Cardiac fibroblast (primary cell): ENCODE results near the gene FMNL2.

Source experiments
- DNase-seq, 2 donors: peaks; one replicate each; pipeline versions ENCODE4 v3.0.0 to v3.0.0-alpha.2; 2010; ENCODE audit warnings: low read depth in 2 of 2
- H3K4me3 ChIP-seq, 2 donors: replicated peaks in 1 of 2; 1 replicate in 1 of 2; 2 replicates in 1 of 2; pipeline ENCODE4 v1.5.1; 2011; ENCODE audit warnings: low read depth in 2 of 2, low read length in 2 of 2, mild to moderate bottlenecking in 2 of 2, moderate library complexity in 1 of 2
- TF ChIP-seq, protein P1 (sequence below): IDR thresholded peaks from one replicate; pipeline ENCODE4 v1.5.1; 2011; ENCODE audit warnings: low read depth, mild to moderate bottlenecking, low read length, inconsistent platforms

Gene FMNL2

DNA sequence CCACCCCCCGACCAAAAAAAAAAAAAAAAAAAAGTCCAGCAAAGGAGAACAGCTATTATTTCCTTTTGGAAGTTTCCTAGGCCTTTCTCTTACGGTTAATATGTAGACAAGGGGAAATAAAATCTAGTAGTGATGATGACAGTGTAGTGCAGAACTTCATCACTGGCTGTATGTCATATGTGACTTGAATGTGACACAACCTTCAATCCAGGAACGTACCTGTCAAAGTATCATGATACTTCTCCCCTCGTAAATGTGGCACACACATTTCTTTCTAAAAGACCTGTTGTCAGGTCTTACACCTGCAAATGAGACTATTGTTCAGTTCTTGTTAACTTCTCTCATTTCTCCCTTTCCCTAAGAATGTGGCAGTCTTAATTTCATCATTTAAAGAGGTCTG lies 208.7 kb downstream of the FMNL2 start:
- no peak overlapping the region for H3K4me3 ChIP-seq
- no peak for DNase-seq
- TF ChIP-seq, protein P1, sequence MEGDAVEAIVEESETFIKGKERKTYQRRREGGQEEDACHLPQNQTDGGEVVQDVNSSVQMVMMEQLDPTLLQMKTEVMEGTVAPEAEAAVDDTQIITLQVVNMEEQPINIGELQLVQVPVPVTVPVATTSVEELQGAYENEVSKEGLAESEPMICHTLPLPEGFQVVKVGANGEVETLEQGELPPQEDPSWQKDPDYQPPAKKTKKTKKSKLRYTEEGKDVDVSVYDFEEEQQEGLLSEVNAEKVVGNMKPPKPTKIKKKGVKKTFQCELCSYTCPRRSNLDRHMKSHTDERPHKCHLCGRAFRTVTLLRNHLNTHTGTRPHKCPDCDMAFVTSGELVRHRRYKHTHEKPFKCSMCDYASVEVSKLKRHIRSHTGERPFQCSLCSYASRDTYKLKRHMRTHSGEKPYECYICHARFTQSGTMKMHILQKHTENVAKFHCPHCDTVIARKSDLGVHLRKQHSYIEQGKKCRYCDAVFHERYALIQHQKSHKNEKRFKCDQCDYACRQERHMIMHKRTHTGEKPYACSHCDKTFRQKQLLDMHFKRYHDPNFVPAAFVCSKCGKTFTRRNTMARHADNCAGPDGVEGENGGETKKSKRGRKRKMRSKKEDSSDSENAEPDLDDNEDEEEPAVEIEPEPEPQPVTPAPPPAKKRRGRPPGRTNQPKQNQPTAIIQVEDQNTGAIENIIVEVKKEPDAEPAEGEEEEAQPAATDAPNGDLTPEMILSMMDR = no peak

DNA sequence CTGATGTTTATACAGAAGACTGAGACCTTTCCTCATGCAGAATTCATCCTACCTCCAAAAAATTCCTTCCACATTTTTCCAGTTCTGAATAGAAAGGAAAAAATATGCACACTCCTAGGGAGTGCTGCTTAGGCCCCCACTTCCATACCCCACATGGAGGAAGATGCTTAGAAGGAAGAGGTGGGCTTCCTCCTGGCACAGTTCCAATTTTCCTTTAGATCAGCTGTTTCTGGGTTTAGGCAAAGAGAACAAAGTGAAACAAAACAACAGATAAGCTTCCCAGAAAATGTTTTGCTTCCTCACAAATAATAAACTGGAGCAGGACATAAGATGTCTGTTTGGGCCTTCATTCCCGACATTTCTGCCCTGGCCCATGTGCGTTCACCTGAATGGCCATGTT lies 209.7 kb downstream of the FMNL2 start:
- no peak for DNase-seq
- TF ChIP-seq, protein P1 = no peak
- no peak overlapping the region for H3K4me3 ChIP-seq

DNA sequence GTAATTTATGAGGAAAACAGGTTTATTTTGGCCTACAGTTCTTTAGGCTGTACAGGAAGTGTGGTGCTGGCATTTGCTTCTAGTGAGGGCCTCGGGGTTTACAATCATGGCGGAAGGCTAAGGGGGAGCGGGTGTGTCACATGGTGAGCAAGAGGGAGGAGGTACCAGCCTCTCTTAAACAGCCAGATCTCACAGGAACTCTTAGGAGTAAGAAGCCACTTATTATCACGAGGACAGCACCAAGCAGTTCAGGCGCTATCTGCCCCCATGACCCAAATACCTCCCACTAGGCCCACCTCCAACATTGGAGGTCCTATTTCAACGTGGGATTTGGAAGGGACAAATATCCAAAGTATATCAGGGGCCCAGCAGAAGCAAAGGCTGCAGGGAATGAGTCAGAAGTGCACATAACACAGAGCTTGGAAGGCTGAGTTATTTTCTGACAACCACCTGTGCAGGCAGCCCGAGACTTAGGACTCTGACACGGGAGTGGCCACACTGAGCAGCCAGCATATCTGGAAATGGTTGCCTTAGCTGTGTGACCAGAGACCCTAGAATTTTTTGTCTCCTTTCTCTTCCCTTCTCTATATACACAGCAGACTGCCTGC lies 211.4 kb downstream of the FMNL2 start:
- no peak overlapping the region for H3K4me3 ChIP-seq
- no peak for DNase-seq
- TF ChIP-seq, protein P1 = no peak

DNA sequence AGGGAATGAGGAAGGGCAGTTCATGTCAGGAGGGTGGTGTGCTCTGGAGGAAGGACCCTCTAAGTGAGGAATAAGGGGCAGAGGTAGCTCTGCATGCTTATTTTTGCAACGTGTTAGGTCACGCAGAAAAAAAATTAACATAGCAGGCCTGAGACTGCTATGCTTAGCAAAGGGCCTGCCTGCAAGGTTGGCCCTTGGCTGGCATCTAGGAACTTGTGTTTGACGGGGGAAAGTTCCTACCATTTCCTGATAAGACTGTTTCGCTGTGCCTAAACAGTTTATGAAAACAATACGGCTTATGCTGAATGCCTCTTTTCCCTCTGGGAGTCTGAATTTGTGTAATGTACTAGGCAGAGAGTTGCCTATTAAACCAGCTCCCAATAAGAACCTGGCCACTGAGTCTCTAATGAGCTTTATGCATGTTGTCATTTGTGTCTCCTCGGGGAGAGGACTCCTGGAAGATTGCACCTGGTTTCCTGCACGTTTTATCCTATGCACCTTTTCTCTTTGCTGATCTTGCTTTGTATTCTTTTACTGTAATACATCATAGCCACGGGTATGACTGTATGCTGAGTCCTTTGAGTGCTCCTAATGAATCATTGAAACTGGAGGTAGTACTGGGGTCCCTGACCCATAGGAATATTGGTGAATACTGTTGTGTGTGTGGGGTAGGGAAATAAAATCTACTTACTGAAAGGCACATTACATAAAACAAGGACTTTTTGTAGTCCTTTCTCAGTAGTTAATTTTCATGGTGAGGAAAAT lies 213.3 kb downstream of the FMNL2 start:
- TF ChIP-seq, protein P1 = no peak
- DNase-seq = peak in 1 of 2 donors; percentile 34
- H3K4me3 ChIP-seq = no peak overlapping the region

DNA sequence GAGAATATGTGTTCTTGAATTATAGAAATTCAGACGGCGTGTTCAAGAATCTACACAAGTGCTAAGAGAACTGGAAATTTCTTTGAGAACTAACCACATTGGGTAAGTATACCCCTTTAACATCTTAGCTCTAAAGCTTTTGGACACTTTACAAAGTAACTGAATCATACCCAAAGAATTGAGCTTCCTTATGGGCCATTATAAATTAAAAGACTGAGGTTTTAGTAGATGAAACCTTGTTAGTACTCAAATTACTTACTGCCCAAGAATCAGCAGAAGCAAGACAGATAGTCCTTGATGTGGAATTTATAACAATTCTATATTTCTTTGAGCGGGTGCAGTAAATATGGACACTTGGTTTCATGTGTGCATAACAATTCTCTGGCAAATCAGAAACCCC lies 214.0 kb downstream of the FMNL2 start:
- DNase-seq = no peak
- TF ChIP-seq, protein P1 = no peak
- no peak overlapping the region for H3K4me3 ChIP-seq

DNA sequence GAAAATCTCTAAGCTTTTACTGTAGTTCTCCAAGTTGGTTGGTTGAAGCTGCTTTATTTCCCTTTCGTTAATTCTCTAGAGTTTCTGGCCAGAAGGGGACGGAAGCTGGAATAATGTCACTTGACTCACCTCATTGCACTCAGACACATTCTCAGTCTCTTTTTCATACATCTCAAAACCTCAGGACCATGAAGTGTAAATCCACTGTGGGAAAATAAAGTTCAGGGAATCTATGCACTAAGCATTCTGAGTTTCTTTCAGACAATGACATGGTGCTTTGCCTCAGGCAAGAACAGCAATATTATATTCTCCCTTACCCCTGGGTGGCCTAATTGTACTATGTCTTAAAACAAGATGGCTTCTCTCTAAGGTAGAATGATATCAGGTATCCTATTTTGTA lies 214.4 kb downstream of the FMNL2 start:
- DNase-seq = peak in 1 of 2 donors; percentile 33
- no peak overlapping the region for H3K4me3 ChIP-seq
- TF ChIP-seq, protein P1 = no peak
